ENCODE measurements around the gene RNF180.

The RNF180 gene

GRCh38 chr5:64176301-64176700 is 10.7 kb downstream of the RNF180 start:
- no peak overlapping the region for H3K9ac ChIP-seq (ENCODE audit: low read length in 5 of 5)
- H3K36me3 ChIP-seq (ENCODE audit: control insufficient read depth in 5 of 5, insufficient read depth in 5 of 5, low read length in 5 of 5), result no peaks in the 10 kb centered on the region
- H3K9me3 ChIP-seq (ENCODE audit: control insufficient read depth in 5 of 5, low read length in 5 of 5), result no peaks in the 10 kb centered on the region
- peaks cover 0 to 7% (median 0%) of the 10 kb centered on the region in 5 donors for H3K4me1 ChIP-seq (ENCODE audit: control insufficient read depth in 5 of 5, insufficient read depth in 5 of 5, low read length in 5 of 5)
- H3K27me3 ChIP-seq (ENCODE audit: control insufficient read depth in 5 of 5, insufficient read depth in 4 of 5, low read length in 5 of 5), result no peaks in the 10 kb centered on the region
- no peak overlapping the region for H3K27ac ChIP-seq (ENCODE audit: low read depth, low read length)
- no peak overlapping the region for H3K4me3 ChIP-seq (ENCODE audit: low read depth in 1 of 5, low read length in 5 of 5)

DNA sequence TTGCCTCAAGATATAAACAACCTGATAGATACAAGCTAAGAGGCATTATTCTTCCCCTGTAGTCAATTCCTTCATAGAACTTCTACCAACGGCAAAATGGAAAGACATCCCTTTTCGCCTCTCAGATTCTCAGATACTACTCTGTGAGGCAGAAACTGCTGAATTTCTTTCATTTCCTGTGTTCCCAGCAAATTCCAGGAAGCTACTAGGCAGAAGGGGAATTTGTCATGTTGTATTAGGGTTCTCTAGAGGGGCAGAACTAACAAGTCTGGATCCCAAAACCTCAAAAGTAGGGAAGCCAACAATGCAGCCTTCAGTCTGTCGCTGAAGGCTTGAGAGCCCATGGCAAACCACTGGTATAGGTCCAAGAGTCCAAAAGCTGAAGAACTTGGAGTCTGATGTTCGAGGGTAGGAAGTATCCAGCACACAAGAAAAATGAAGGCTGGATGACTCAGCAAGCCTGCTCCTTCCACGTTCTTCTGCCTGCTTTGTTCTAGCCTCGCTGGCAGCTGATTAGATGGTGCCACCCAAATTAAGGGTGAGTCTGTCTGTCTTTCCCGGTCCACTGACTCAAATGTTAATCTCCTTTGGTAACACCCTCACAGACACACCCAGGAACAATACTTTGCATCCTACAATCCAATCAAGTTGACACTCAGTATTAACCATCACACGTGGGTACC is 15.2 kb downstream of the RNF180 start:
- H3K27ac ChIP-seq (ENCODE audit: low read depth, low read length), result no peak overlapping the region
- H3K9ac ChIP-seq (ENCODE audit: low read length in 5 of 5), result no peak overlapping the region
- H3K36me3 ChIP-seq (ENCODE audit: control insufficient read depth in 5 of 5, insufficient read depth in 5 of 5, low read length in 5 of 5), result no peaks in the 10 kb centered on the region
- no peaks in the 10 kb centered on the region for H3K9me3 ChIP-seq (ENCODE audit: control insufficient read depth in 5 of 5, low read length in 5 of 5)
- H3K4me1 ChIP-seq (ENCODE audit: control insufficient read depth in 5 of 5, insufficient read depth in 5 of 5, low read length in 5 of 5), result peaks cover 0 to 8% (median 0%) of the 10 kb centered on the region in 5 donors
- H3K27me3 ChIP-seq (ENCODE audit: control insufficient read depth in 5 of 5, insufficient read depth in 4 of 5, low read length in 5 of 5), result no peaks in the 10 kb centered on the region
- peak overlapping the region in 1 of 5 donors; percentile 17 for H3K4me3 ChIP-seq (ENCODE audit: low read depth in 1 of 5, low read length in 5 of 5)

DNA sequence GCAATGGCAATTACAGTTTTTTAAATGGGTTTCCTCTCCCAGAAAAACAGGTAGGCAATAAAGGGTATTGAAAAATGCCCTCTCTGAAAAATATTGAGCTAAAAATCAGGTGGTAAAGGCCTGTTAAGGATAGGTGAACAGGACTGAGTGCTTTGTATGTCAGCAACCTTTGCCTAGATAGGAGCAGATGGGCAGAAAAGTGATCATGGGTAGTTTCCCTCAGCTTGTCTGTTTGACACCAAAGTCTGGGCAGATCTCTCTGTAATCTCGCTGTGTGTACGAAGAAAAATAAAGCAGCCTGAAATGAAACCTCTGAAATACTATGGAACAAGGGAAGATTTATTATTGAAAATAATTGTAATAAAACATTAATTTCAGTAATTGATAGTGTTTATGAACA is 15.8 kb downstream of the RNF180 start:
- Histone ChIP-seq H3K27ac (ENCODE audit: low read depth, low read length) (no peak overlapping the region), H3K9me3 (ENCODE audit: control insufficient read depth in 5 of 5, low read length in 5 of 5) (no peaks in the 10 kb centered on the region), H3K4me1 (ENCODE audit: control insufficient read depth in 5 of 5, insufficient read depth in 5 of 5, low read length in 5 of 5) (peaks cover 0 to 8% (median 0%) of the 10 kb centered on the region in 5 donors), H3K27me3 (ENCODE audit: control insufficient read depth in 5 of 5, insufficient read depth in 4 of 5, low read length in 5 of 5) (no peaks in the 10 kb centered on the region), H3K4me3 (ENCODE audit: low read depth in 1 of 5, low read length in 5 of 5) (no peak overlapping the region), H3K36me3 (ENCODE audit: control insufficient read depth in 5 of 5, insufficient read depth in 5 of 5, low read length in 5 of 5) (no peaks in the 10 kb centered on the region), H3K9ac (ENCODE audit: low read length in 5 of 5) (no peak overlapping the region)

DNA sequence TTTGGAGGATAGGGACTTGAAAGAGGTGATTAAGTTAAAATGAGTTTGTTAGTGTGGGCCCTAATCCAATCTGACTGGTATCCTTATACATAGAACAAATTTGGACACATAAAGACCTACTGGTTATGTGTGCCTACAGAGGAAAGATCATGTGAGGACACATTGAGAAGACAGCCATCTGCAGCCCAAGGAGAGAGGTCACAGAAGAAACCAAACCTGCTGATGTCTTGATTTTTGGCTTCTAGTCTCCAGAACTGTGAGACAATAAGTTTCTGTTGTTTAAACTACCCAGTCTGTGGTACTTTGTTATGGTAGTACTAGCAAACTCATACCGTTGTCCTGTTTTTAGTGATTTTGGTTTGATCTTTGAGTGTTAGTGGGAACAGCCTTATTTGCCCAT is 18.3 kb downstream of the RNF180 start:
- Histone ChIP-seq H3K27me3 (ENCODE audit: control insufficient read depth in 5 of 5, insufficient read depth in 4 of 5, low read length in 5 of 5) (no peaks in the 10 kb centered on the region), H3K36me3 (ENCODE audit: control insufficient read depth in 5 of 5, insufficient read depth in 5 of 5, low read length in 5 of 5) (no peaks in the 10 kb centered on the region), H3K4me3 (ENCODE audit: low read depth in 1 of 5, low read length in 5 of 5) (no peak overlapping the region), H3K27ac (ENCODE audit: low read depth, low read length) (no peak overlapping the region), H3K9me3 (ENCODE audit: control insufficient read depth in 5 of 5, low read length in 5 of 5) (no peaks in the 10 kb centered on the region), H3K4me1 (ENCODE audit: control insufficient read depth in 5 of 5, insufficient read depth in 5 of 5, low read length in 5 of 5) (peaks cover 0 to 8% (median 0%) of the 10 kb centered on the region in 5 donors), H3K9ac (ENCODE audit: low read length in 5 of 5) (no peak overlapping the region)

- no peak overlapping the region for H3K27ac ChIP-seq (ENCODE audit: low read depth, low read length)
- H3K9ac ChIP-seq (ENCODE audit: low read length in 5 of 5), result no peak overlapping the region
- peaks cover 0 to 8% (median 0%) of the 10 kb centered on the region in 5 donors for H3K4me1 ChIP-seq (ENCODE audit: control insufficient read depth in 5 of 5, insufficient read depth in 5 of 5, low read length in 5 of 5)
- no peaks in the 10 kb centered on the region for H3K36me3 ChIP-seq (ENCODE audit: control insufficient read depth in 5 of 5, insufficient read depth in 5 of 5, low read length in 5 of 5)
- no peaks in the 10 kb centered on the region for H3K9me3 ChIP-seq (ENCODE audit: control insufficient read depth in 5 of 5, low read length in 5 of 5)
- H3K4me3 ChIP-seq (ENCODE audit: low read depth in 1 of 5, low read length in 5 of 5), result no peak overlapping the region
- H3K27me3 ChIP-seq (ENCODE audit: control insufficient read depth in 5 of 5, insufficient read depth in 4 of 5, low read length in 5 of 5), result no peaks in the 10 kb centered on the region
Measured at GRCh38 chr5:64184832-64185231, 19.2 kb downstream of the RNF180 start.

- no peak overlapping the region for H3K4me3 ChIP-seq (ENCODE audit: low read depth in 1 of 5, low read length in 5 of 5)
Measured at GRCh38 chr5:64188776-64189175, 23.1 kb downstream of the RNF180 start.

DNA sequence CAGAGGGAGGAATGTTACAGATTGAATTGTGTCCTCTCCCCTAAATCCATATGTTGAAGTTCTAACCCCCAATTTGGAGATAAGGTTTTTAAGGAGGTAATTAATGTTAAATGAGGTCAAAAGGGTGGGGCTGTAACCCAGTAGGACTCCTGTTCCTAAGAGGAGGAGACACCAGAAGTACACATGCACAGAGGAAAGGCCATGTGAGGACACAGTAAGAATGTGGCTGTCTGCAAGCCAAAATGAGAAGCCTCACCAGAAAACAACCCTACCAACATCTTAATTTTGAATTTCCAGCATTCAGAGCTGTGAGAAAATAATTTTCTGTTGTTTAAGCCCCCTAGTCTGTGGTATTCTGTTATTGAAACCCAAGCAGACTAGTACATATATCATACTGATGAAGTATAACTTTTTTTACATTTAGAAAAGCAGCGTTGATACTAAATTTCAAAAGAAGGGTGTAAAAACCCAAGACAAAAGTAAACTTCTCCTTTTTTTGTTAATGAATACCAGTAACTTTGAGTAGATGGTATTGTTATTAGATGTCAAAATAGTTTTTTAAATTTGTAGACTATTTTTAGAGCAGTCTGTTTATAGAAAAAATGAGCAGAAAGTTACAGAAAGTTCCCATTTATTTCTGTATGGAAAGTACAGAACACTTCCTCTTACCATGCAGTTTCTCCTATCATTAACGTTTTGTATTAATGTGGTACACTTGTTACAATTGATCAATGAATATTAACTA is 25.1 kb downstream of the RNF180 start:
- Histone ChIP-seq H3K9me3 (ENCODE audit: control insufficient read depth in 5 of 5, low read length in 5 of 5) (no peaks in the 10 kb centered on the region), H3K9ac (ENCODE audit: low read length in 5 of 5) (no peak overlapping the region), H3K27me3 (ENCODE audit: control insufficient read depth in 5 of 5, insufficient read depth in 4 of 5, low read length in 5 of 5) (no peaks in the 10 kb centered on the region), H3K36me3 (ENCODE audit: control insufficient read depth in 5 of 5, insufficient read depth in 5 of 5, low read length in 5 of 5) (no peaks in the 10 kb centered on the region), H3K4me3 (ENCODE audit: low read depth in 1 of 5, low read length in 5 of 5) (no peak overlapping the region), H3K27ac (ENCODE audit: low read depth, low read length) (no peak overlapping the region), H3K4me1 (ENCODE audit: control insufficient read depth in 5 of 5, insufficient read depth in 5 of 5, low read length in 5 of 5) (peaks cover 0 to 6% (median 3%) of the 10 kb centered on the region in 5 donors)

More at GRCh38 chr5:64188776-64189175, 23.1 kb downstream of the RNF180 start:
- H3K27ac ChIP-seq (ENCODE audit: low read depth, low read length), result no peak overlapping the region
- H3K9me3 ChIP-seq (ENCODE audit: control insufficient read depth in 5 of 5, low read length in 5 of 5), result no peaks in the 10 kb centered on the region
- H3K9ac ChIP-seq (ENCODE audit: low read length in 5 of 5), result no peak overlapping the region
- peaks cover 0 to 6% (median 3%) of the 10 kb centered on the region in 5 donors for H3K4me1 ChIP-seq (ENCODE audit: control insufficient read depth in 5 of 5, insufficient read depth in 5 of 5, low read length in 5 of 5)
- H3K27me3 ChIP-seq (ENCODE audit: control insufficient read depth in 5 of 5, insufficient read depth in 4 of 5, low read length in 5 of 5), result no peaks in the 10 kb centered on the region
- H3K36me3 ChIP-seq (ENCODE audit: control insufficient read depth in 5 of 5, insufficient read depth in 5 of 5, low read length in 5 of 5), result no peaks in the 10 kb centered on the region

DNA sequence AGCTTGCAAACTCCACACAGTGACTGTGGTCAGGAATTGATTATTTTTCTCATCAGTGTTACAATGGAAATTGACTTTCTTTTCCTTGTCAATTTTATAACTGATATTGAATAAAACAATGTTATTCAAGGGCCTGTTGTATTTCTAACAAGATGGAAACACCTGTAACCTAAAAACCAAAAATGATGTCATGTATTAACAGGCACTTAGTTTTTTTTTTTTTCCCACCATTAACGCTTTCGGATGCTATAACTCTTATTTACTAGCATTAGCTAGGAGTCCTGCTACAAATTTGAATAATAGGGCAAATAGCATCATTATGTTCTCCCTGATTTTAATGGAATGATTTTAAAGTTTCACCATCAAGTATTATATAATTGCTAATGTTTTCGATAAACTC is 30.3 kb downstream of the RNF180 start:
- no peak overlapping the region for H3K9ac ChIP-seq (ENCODE audit: low read length in 5 of 5)
- no peaks in the 10 kb centered on the region for H3K27me3 ChIP-seq (ENCODE audit: control insufficient read depth in 5 of 5, insufficient read depth in 4 of 5, low read length in 5 of 5)
- H3K4me1 ChIP-seq (ENCODE audit: control insufficient read depth in 5 of 5, insufficient read depth in 5 of 5, low read length in 5 of 5), result no peaks in the 10 kb centered on the region
- H3K4me3 ChIP-seq (ENCODE audit: low read depth in 1 of 5, low read length in 5 of 5), result no peak overlapping the region
- no peak overlapping the region for H3K27ac ChIP-seq (ENCODE audit: low read depth, low read length)
- no peaks in the 10 kb centered on the region for H3K36me3 ChIP-seq (ENCODE audit: control insufficient read depth in 5 of 5, insufficient read depth in 5 of 5, low read length in 5 of 5)
- H3K9me3 ChIP-seq (ENCODE audit: control insufficient read depth in 5 of 5, low read length in 5 of 5), result no peaks in the 10 kb centered on the region

GRCh38 chr5:64199425-64199824 is 33.8 kb downstream of the RNF180 start:
- Histone ChIP-seq H3K27me3 (ENCODE audit: control insufficient read depth in 5 of 5, insufficient read depth in 4 of 5, low read length in 5 of 5) (no peaks in the 10 kb centered on the region), H3K4me1 (ENCODE audit: control insufficient read depth in 5 of 5, insufficient read depth in 5 of 5, low read length in 5 of 5) (no peaks in the 10 kb centered on the region), H3K36me3 (ENCODE audit: control insufficient read depth in 5 of 5, insufficient read depth in 5 of 5, low read length in 5 of 5) (no peaks in the 10 kb centered on the region), H3K9ac (ENCODE audit: low read length in 5 of 5) (no peak overlapping the region), H3K9me3 (ENCODE audit: control insufficient read depth in 5 of 5, low read length in 5 of 5) (no peaks in the 10 kb centered on the region), H3K4me3 (ENCODE audit: low read depth in 1 of 5, low read length in 5 of 5) (no peak overlapping the region), H3K27ac (ENCODE audit: low read depth, low read length) (no peak overlapping the region)

DNA sequence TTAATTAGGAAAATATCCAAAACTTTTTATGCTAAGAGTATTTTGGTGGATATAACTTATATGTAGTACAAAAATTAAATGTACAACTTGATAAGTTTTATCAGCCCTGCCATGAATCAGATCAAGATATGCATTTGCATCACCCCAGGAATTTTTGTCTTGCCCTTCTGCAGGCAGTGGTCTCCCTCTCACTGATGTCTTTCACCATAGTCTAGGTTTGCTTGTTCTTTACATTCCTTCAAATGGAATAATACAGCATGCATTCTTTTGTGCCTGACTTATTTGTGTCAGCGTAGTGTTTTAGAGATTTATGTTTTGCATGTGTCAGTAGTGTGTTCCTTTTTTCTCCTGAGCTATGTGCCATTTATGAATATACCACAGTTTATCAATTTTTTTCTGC is 36.4 kb downstream of the RNF180 start:
- Histone ChIP-seq H3K9ac (ENCODE audit: low read length in 5 of 5) (no peak overlapping the region), H3K4me1 (ENCODE audit: control insufficient read depth in 5 of 5, insufficient read depth in 5 of 5, low read length in 5 of 5) (no peaks in the 10 kb centered on the region), H3K27ac (ENCODE audit: low read depth, low read length) (no peak overlapping the region), H3K4me3 (ENCODE audit: low read depth in 1 of 5, low read length in 5 of 5) (no peak overlapping the region), H3K9me3 (ENCODE audit: control insufficient read depth in 5 of 5, low read length in 5 of 5) (no peaks in the 10 kb centered on the region), H3K27me3 (ENCODE audit: control insufficient read depth in 5 of 5, insufficient read depth in 4 of 5, low read length in 5 of 5) (no peaks in the 10 kb centered on the region), H3K36me3 (ENCODE audit: control insufficient read depth in 5 of 5, insufficient read depth in 5 of 5, low read length in 5 of 5) (no peaks in the 10 kb centered on the region)

All from subcutaneous abdominal adipose tissue (tissue), 5 donors.